EH (cell line): ENCODE results near the gene MAP4K5.
"Not testable (repeated sequence)": the region's sequence is repeated elsewhere in the genome, so short reads cannot be mapped to it uniquely, and the experiment has no call there.

Source experiments
- DNase-seq: peaks from one replicate; pipeline ENCODE4 v3.0.0-alpha.2; 2015; ENCODE audit warnings: low read depth

Gene MAP4K5

DNA sequence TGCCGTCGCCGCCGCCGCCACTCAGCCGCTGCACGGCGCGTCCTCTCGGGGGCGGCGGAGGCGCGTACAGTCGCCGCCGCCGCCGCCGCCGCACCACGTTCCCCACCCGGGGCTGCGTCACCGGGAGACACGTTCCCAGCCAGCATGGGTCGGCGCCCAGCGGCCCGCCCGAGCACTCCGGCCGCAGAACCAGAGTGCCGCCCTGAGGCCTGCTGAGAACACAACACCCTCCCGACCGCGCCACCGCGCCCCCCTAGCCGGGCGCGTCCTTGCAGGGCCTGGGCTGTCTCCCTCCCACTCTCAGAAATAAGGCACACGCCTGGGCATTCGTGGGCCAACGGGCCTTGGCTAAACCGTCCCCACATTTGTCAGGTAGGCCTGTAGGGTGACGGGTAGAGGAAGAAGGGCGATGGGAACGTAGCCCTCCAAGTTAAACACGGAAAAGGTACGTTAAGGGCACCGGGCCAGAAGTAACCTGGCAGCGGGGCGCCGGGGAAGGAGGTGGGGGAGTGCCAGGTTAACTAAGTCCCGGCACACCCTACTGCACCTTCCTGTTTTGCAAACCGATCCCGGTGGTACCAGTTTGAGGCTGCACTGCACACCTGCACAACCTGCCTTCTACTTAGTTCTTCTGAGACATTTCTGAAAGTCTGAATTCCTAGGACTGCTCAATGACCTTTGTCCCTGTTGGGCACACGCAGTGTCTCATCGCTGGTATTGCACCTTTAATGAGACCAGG, at the start of gene MAP4K5:
TSS of gene MAP4K5 (minus strand) at position 68 of the 739 bp plus-strand sequence. CDS start 520 bp downstream, outside the sequence.
- peak; percentile 91 for DNase-seq

DNA sequence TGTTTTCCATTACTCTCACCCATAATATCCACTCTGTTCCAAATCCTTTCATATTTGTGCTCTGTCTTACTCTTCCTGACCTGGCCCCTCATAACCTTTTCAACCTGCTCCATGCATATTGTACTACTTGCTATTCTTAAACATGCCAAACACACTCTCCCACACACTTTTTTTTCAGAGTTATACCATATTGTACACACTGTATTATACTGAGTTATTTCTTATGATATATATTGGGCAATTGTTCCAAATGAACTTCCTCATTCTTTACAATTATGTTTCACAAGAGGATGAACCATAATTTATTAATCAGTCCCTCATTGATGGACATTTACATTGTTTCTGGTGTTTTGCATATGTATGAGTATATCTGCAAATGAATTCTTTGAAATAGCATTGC, 46.1 kb upstream of the MAP4K5 start:
- no peak for DNase-seq

DNA sequence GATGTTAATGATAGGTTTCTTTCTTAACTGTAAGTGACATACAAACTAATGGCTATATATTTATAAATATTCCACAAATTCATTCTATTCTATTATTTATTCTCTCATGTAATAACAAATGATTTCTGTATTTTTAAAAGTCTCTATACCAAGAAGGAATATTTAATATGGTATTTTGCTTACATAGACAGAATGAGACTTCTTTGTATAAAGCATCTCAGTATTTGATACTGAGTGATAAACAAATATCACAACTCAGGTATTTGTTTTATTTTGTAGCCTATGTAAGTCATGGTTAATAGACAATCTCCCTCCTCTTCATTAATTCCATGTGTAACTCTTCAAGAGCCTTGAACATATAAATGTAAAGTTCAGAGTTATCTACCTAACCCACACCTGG, 45.6 kb upstream of the MAP4K5 start:
- DNase-seq: no peak

DNA sequence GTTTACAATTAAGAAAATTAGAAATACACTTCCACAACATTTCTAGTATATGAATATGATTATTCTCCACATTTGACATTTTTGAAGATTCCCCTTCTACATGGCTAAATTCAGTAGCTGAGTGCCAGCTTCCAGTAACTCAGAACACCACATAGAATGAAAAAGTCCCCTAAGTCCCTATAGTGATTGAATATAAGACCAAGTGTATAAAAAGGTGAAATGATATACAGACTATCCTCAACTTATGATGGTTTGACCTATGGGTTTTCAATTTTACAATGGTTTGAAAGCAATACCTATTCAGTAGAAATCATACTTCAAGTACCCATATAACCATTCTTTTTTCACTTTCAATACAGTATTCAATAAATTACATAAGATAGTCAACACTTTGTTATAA, 43.4 kb upstream of the MAP4K5 start:
- DNase-seq: no peak

DNA sequence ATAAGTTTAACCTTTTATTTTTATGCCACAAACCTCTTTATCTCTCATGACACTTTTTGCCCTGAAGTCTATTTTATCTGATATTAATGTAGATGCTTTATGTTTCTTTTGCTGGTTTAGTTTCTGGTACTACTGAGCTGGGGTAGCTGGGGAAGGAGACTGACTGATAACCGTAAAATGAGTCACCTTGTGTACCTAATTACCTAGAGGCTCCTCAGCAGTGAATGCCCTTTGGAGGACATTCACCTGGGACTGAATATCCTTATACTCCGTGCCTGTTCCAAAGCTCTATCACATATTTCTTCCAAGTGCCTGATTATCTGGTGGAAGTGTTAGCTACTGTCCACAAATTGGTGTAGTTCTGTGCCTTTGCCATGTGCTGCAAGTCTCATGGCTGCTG, 41.5 kb upstream of the MAP4K5 start:
- DNase-seq: no peak

DNA sequence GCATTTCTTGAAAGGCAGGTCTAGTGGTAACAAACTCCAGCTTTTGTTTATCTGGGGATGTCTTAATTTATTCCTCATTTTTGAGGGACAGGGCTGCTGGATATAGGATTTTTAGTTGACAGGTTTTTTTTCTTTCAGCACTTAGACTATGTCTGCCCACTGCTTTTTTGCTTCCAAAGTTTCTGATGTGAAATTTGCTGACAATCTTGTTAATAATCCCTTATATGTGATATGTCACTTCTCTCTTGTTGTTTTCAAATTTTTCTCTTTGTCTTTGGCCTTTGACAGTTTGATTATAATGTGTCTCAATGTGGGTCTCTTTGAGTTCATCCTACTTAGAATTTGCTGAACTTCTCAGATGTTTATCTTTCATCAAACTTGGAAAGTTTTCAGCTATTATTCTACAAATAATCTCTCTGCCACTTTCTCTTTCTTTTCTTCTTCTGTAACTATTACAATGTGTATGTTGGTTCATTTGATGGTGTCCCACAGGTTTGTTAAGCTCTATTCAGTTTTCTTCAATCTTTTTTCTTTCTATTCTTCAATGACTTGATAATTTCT, 37.4 kb upstream of the MAP4K5 start:
- DNase-seq: no peak

DNA sequence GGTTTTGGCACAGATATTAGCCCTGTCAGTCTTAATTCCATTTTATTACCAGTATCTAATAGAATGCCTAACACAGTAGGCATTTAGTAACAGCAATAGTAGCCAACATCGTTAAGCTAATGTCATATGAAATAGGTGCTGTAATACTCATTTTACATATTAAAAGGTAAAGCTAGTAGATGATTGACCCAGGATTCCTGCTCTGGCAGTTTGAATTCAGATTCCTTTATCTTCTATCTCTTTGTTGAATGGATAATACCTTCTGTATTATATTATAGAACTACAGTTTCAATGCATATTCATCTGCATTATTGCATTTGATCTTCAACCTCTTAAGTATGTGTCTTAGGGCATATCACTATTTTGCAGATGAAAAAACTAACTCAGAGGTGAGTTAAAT, 30.5 kb upstream of the MAP4K5 start:
- no peak for DNase-seq

DNA sequence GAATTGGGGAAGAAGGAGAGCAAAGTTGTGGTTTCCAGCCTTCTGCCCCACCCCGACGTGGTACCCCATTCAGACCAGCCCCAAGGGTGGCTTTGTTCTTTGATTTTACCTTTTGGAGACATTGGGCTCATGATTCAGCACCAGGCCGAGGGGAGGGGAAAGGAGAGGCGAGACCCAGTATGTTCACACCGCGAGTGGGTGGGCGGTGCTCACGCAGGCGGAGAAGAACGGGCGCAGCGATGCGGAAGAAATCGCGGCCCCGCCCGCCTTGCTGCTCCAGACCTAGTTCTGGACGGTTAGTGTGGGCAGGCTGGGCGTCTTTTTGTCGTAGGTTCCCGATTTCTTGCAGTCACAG, 28.5 kb upstream of the MAP4K5 start:
- peak; percentile 66 for DNase-seq

DNA sequence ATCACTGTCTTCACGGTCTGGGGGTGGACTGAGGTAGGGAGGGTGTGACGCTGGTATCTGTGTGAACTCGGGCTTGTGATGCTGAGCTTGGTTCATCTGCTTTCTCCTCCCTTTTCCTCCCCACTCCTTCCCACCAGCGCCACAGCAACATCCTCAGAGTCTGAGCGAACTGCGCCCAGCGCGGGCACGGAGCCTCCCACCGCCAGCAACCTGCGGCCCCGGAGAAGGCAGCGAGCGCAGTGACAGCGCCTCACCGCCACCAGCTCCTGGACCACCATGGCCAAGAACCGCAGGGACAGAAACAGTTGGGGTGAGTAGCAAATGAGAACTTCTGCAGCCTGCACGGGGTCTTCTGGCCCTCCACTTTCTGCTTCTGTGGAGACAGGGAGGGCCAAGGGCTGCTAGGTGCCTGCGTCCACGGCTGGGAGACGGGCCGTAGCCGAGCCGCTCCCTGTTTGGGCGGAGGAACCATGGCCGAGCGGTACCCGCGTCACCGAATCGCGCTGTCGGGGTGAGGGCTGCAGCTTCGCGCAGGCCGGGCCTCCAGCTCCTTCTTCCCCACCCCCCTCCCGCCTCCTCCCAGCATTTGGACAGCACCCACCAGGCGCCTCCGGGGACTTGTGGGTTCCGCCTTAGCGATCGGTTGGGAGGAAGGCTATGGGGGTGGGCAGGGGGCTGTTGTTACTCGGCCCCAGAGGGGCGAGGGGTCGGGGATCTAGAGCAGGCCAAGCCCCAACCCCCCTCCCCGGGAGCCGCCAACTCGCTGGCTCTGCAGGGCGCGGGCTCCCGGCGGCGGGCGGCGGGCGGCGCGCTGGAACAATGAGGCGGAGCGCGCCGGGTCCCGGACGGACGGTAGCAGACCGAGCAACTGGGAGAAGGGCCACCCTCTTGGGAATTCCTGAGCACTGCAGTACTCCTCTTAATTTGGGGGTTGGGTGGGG, 27.9 kb upstream of the MAP4K5 start, which contains the start of gene ATL1:
TSS of gene ATL1 (plus strand) at position 156 of the 941 bp plus-strand sequence. CDS start at position 277, 121 bp downstream.
- DNase-seq: peak; percentile 80

DNA sequence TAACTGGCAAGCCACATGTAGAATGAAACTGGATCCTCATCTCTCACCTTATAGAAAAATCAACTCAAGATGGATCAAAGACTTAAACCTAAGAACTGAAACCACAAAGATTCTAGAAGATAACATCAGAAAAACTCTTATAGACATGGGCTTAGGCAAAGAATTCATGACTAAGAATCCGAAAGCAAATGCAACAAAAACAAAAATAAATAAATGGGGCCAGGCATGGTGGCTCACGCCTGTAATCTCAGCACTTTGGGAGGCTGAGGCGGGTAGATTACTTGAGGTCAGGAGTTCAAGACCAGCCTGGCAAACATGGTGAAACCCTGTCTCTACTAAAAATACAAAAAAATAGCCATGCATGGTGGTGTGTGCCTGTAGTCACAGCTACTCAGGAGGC, 20.4 kb upstream of the MAP4K5 start:
- DNase-seq: peak; percentile 8

DNA sequence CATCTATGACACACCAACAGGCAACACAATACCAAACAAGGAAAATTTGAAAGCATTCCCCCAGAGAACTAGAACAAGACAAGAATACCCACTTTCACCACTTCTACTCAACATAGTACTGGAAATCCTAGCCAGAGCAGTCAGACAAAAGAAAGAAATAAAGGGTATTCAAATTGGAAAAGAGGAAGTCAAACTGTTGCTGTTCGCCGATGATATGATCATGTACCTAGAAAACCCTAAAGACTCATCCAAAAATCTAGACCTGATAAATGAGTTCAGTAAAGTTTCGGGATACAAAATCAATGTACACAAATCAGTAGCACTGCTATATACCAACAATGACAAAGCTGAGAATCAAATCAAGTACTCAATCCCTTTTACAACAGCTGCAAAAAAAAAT, 19.5 kb upstream of the MAP4K5 start:
- DNase-seq: no peak

DNA sequence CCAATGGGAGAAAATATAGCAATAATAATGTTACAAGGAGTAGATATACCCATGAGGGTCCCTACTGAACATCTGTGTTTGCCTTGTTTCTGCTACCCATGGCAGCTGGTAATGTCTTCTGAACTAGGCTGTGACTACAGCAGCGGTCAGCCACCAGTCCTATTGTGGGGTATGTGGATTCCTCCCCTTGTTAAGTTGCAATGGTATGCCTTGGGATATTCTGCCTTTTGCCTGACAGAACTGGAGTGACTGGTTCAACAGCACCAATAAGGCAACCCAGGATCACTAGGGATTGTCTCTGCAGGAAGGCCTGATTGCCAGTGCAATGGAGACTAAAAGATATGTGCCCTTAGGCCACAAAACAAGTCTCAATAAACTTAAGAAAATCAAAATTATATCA, 17.9 kb upstream of the MAP4K5 start:
- DNase-seq: no peak

DNA sequence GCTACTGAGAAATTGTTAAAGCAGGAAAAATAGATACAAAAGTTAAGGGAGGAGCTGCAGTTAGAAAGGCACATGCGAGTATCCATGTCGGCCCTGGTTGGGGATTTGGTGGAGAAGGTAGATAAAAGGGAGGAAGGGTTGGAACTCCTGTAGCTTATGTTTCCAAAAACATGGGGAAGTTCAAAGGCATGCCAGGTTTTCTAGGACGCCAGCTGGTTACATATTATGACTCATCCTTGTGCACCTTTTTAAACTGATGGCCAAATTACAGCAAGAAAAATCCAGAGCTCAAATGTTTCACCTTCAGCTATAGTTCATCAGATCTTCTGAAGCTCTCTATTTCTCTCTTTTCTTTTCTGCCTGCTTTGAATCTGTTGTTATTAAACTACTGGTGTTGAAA, 13.2 kb upstream of the MAP4K5 start:
- DNase-seq: no peak

DNA sequence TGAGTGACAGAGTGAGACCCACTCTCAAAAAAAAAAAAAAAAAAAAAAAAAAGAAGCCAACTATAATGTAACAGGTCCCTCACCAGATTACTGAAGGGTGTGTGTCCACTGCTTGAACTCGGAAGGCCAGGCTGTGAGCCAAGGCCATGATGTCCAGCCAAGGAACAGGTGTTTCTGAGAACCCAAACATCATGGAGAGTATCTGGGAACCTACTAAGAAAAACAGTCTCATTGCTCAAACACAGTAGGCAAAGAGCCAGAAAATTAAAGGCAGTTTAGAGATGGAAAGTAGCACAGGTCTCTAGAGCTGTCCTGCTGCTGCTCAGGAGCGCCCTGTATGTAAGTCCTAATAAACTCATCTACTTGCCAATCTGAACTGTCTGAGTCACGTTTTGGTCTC, 12.5 kb upstream of the MAP4K5 start:
- no peak for DNase-seq

DNA sequence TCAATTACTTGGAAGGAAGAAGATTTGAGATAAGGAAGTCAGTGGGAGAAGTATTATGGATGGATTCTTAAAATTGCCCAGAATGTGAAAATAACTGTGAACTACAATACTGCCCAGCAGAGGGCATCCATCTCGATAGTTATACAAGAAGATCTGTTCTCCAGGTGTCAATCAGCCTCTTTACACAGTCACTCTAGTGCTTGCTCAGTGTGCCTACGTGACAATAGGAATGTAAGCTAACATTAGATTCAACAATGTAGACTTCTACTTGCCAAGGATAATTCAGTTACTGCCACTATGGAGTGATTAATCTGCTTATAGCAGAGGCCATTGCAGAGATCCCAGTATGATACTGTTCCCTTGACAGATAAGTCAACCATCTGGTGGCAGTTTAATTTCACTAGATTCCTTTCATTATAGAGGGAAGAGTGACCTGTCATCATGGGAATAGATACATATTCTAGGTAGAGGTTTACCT, 10.6 kb upstream of the MAP4K5 start:
- DNase-seq: peak; percentile 61

DNA sequence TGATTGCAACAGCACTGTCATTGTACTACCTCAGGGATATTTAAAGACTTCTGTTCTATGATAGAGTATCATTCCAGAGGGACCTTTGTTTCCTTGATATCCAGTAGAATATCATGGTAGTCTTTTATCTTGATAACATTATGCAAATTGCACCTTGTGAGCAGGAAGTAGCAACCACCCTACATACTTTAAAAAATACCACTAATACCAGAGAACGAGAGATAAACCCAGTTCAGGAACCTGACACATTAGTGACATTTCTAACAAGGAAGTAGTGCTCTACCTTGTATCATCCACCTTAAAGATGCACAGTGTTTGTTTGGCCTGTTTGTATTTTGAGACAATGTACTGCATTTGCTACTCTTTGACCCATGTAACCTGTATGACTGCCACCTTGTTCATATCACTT, 8.8 kb upstream of the MAP4K5 start:
- no peak for DNase-seq

DNA sequence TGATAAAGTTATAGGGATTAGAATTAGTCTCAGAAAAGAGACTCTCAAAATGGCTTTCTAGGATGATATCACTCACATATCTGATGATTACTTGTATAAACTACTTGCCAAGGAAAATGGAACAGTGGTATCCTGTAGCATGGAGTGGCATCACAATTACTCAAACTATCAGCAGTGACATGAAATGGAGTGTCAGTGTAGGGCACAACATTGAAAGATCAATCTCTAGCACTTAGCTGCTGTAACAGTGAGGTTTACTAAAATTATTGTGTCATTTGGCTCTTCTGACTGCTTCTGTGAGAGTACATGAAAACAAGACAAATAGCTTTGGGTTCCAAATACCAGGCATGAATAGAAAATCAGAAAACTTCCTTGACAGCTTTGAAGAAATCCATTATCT, 6.7 kb upstream of the MAP4K5 start:
- DNase-seq: no peak

DNA sequence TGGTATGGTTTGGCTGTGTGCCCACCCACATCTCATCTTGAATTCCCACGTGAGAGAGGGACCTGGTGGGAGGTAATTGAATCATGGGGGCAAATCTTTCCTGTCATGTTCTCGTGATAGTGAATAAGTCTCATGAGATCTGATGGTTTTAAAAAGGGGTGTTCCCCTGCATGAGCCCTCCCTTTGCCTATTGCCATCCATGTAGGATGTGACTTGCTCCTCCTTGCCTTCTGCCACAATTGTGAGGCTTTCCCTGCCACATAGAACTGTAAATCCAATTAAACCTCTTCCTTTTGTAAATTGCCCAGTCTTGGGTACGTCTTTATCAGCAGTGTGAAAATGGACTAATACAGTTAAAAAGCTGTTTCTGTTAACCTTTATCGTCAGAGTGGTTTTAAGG, 5.7 kb upstream of the MAP4K5 start:
- DNase-seq: not testable (repeated sequence)

DNA sequence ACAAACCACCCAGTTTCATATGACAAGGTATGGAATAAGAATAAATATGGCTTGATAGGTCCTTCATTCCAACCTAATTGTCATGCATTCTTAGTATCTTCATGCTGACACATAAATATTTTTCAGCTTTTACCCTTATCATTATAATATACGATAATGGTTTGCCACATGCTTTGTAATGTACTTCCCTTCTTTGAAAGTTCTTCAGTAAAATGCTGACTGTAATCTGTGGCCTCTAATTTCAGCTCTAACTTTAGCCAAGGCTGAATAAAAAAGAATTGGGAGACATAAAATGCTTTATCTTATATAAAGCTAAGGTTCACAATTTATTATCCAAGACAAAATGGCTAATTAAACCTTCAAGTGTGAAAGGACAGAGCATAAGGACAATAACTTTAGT, 2.6 kb upstream of the MAP4K5 start:
- DNase-seq: no peak

DNA sequence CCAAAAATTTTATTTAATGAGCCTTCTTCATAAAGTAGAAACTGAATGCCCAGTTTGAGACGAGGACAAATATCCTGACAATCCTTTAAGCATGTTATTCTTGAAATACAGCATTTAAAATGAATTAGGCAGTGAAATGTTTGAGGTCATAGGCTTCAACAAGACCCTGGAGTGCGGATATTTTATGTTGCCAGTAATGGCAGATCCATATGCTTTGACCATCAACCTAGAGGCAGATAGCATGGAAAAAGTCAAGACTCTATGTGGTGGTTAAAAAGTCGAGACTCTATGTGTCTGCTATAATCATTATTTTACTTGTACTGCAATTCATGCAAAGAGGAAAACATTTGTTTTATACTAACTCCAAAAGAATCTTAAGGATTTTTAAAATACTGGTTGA, 2.0 kb upstream of the MAP4K5 start:
- DNase-seq: no peak

DNA sequence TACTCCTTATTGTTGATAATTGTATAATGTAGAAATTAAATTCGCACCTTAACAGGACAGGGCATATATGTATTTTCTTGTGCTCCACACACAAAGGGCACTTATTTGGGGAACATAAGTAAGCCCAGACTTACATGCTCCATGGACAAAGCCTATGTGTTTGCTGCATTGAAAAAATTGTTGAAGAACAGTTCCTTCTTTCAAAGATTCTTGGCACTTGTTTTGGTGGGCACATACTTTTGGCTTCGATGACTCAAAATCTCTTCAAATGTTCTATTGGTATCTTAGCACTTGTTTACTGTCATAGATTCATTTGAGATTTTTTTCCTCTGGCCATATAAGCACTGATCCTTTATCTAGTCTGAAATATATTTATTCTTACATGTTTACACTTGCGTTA, 1.4 kb upstream of the MAP4K5 start:
- peak; percentile 47 for DNase-seq

DNA sequence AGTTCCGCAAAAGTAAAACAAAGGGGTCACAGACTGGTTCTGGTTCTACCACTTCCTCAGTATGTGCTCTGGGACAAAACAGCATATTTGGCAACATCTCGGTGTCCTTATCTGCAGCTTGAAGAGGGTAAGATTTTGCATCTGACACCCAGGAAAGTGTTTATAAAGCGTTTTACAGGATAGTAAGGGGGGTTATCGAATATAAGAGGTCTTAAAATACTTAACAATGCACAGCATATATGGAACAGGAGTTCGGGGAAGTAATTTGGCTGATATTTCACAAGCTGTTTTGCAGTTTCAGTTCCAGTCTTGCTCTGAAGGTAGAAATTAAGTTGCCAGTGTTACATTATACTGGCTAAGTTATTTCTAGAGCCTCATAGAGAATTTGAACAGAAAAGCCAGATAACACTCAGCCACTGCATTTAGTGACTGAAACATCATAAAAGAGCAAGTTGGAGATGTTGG, 904 bp upstream of the MAP4K5 start:
- no peak for DNase-seq
